NT2/D1 (cell line): ENCODE results near the gene LRAT.

Experiments
- DNase-seq: peaks from one replicate; pipeline ENCODE4 v3.0.0-alpha.2; 2011; ENCODE audit warnings: low read depth, low spot score
- H3K27me3 ChIP-seq: 2 replicates; pipeline ENCODE4 v1.6.0; 2011; ENCODE audit warnings: mild to moderate bottlenecking; ENCODE audit not compliant: insufficient read length, insufficient read depth
- H3K36me3 ChIP-seq: 2 replicates; pipeline ENCODE4 v1.6.1; 2011; ENCODE audit warnings: mild to moderate bottlenecking, low read length, mixed read lengths; ENCODE audit not compliant: insufficient read depth, insufficient read length
- H3K4me1 ChIP-seq: 2 replicates; pipeline ENCODE4 v1.5.1; 2011; ENCODE audit not compliant: insufficient read depth, insufficient read length
- H3K4me3 ChIP-seq: 2 replicates; pipeline ENCODE4 v1.5.1; 2011; ENCODE audit warnings: low read depth; ENCODE audit not compliant: insufficient read length
- H3K9ac ChIP-seq: 2 replicates; pipeline ENCODE4 v1.6.0; 2011; ENCODE audit warnings: low read depth; ENCODE audit not compliant: insufficient read length
- H3K9me3 ChIP-seq: 2 replicates; pipeline ENCODE4 v1.5.1; 2011; ENCODE audit warnings: mild to moderate bottlenecking, low read length; ENCODE audit not compliant: insufficient read depth
- SUZ12 ChIP-seq: IDR thresholded peaks from 2 replicates; pipeline ENCODE4 v1.6.1; 2011; ENCODE audit not compliant: insufficient read length, insufficient read depth; ENCODE audit errors: extremely low read depth
- YY1 ChIP-seq: IDR thresholded peaks from 2 replicates; pipeline ENCODE4 v1.6.1; 2011; ENCODE audit not compliant: insufficient read length, insufficient read depth
- ZNF274 ChIP-seq: IDR thresholded peaks from 2 replicates; pipeline ENCODE4 v1.6.1; 2011; ENCODE audit warnings: mild to moderate bottlenecking, low read depth, low read length

Gene LRAT

DNA sequence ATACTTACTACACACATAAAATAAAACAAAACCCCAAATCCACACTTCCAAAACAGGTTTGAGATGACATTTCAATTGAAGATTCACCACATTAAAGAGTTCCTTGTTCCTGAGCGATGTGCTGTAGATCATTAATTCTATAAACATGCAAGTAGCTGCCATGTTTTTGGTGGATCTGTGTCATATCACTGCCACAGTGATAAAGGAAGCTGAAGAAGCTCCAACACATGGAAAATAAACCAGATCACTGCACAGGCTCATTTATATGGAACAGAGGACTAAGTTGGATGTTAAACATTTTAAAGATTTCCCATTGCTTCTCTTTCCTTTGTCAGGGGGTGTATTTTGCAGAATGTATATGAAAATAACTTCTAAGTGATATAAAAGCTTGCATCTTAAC lies 34.5 kb downstream of the LRAT start:
- no peaks in the 10 kb centered on the region for H3K36me3 ChIP-seq
- no peaks in the 10 kb centered on the region for H3K9me3 ChIP-seq
- DNase-seq: no peak
- H3K4me1 ChIP-seq: no peaks in the 10 kb centered on the region
- no peak overlapping the region for H3K9ac ChIP-seq
- TF ChIP-seq YY1: no peak
- no peaks in the 10 kb centered on the region for H3K27me3 ChIP-seq
- no peak overlapping the region for H3K4me3 ChIP-seq

DNA sequence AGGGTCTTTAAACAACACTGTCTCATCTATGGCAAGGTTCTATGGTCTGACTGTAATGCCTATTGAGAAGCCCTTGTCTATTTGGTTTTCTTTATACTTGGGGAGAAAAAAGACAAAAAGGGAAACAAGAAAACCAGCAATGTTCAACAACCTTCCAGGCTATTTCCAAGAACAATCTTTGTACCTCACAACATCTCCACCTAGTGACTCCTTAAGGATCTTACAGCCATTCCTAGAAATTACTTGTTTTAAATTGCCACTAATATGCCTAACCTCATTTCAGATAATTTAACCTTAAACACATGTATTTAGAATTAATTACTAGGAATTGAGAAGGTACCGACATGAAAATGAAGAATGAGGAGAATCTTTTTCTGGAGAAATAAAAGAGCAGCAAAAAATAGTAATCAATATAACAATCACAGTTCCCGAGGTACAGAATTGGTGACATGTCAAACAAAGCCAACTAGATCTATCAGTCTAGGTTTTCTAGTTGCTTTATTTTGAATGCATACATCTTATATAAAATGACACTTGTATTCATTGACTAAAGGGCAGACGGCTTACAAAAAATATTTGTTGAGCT lies 35.7 kb downstream of the LRAT start:
- no peaks in the 10 kb centered on the region for H3K9me3 ChIP-seq
- no peak for TF ChIP-seq YY1
- TF ChIP-seq ZNF274: no peak
- TF ChIP-seq SUZ12: no peak
- H3K36me3 ChIP-seq: no peaks in the 10 kb centered on the region
- no peaks in the 10 kb centered on the region for H3K4me1 ChIP-seq
- no peaks in the 10 kb centered on the region for H3K27me3 ChIP-seq
- no peak overlapping the region for H3K4me3 ChIP-seq
- peak; percentile 2 for DNase-seq
- no peak overlapping the region for H3K9ac ChIP-seq

DNA sequence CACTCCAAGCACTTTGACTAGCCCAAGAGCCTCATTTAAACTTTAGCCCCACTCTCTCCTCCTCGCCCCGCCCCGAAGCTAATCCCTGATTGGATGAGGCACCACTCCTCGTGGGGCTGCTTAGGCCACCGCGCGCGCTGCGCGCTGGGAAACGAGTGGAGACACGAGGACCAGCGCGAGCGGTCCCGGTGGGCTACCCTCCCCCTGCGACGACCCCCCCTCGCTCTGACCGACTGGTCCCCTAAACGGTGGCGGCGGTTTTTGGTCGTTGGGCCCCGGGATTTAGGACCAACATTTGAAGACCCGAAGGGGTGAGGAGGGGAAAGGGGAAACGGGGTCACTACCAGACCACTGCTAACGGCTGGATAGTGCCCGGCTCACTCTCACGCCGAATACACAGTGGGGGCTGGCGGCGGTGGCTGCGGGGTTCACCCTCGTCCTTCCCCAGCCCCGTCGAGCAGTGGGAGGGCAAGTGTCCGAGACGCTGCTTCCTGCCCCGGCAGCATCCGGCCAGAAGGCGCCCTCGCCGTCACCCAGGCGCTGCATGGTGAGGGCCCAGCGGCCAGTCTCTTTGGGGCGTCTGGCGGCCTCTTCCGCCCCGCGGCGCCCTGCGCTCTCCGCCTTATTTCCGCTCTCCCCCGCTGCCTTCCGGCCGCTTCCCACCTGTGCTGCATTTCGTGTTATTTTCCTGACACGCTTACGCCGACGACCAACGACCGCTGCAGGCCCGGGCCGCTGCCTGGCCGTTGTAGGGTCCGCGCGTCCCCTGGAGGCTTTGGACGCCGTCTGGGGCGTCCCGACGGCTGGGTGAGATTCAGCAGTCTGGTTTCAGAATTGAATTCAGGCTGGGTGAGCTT lies 37.6 kb downstream of the LRAT start, which contains the start of gene RBM46:
TSS of gene RBM46 (plus strand) at position 147 of the 857 bp plus-strand sequence. CDS start 15,481 bp downstream, outside the sequence.
- no peak within 1 kb of the TSS for H3K9ac ChIP-seq
- no peaks in the 10 kb centered on the region for H3K27me3 ChIP-seq
- TF ChIP-seq YY1 (no peak), ZNF274 (no peak), SUZ12 (no peak)
- H3K36me3 ChIP-seq: no peaks in the 10 kb centered on the region
- no peak within 1 kb of the TSS for H3K4me3 ChIP-seq
- no peak for DNase-seq
- no peaks in the 10 kb centered on the region for H3K4me1 ChIP-seq
- no peaks in the 10 kb centered on the region for H3K9me3 ChIP-seq

DNA sequence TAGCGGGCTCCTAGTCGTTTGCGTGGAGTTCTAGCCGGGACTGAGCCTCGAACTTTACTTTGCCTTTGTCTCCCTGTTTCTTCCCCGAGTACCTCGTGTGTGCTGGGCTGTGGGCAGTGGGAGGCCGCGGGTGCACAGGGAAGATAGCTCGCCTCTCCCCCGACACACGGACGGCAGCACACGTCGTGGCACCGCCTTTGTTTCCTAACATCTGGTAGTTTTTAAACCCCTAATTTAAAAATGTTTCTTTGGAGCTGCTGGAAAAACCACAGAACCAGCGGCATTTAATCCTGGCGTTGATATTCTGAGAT lies 38.1 kb downstream of the LRAT start:
- Histone ChIP-seq H3K4me1 (no peaks in the 10 kb centered on the region), H3K4me3 (no peak overlapping the region), H3K9me3 (no peaks in the 10 kb centered on the region), H3K27me3 (no peaks in the 10 kb centered on the region), H3K9ac (no peak overlapping the region), H3K36me3 (no peaks in the 10 kb centered on the region)
- DNase-seq: no peak
- TF ChIP-seq SUZ12: no peak
- no peak for TF ChIP-seq YY1
- no peak for TF ChIP-seq ZNF274
